ENCODE results near the gene SF3A1.

Gene SF3A1

DNA sequence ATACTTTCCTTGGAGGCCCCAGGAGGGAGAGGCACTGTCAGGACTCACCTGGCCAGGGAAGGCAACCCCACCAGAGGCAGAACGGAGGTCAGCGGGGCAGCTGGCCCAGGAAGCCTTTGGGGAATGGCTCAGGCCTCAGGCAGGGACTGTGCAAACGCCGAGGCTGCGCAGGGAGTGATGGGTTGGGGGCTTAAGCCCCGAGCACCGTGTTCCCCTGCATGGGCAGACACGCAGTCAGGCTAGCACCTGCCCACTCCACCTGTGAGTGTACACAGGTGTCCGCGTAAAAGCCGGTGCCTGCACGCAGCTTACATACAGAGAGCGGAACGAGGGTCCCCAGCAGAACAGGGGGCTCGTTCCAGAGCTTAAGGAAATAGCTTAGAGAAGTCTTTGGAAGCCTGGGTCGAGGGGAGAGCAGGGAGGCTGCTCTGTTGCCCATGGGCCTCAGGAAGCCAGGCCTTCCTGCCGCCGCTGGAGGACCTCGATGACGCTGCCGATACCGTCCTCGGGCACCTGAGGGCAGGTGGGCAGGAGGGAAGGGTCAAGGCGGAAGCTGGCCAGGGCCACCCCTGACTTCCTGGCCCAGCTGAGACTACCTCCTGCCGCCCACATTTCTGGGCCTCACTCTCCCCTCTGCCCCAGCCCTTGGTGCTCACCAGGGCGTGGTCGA lies 71.4 kb downstream of the SF3A1 start:
- DNase-seq, result no peak

DNA sequence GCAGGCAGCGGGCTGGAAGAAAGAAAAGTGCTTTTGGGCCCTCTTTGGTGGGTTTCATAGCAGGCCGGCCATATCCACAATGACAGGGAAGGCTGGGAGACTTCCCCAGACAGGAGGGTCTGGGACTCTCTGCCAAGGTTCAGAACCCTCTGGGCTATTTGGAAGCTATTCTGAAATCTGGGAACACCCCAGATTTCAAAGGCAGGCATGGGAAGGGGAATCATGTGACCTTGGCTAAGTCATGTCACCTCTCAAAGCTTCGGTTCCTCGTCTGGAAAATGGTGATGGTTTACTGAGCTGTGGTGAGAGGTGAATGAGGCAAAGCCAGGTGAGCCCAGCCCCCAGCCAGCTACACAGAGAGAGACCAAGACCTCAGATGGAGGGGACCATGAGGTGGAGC lies 72.0 kb downstream of the SF3A1 start:
- no peak for DNase-seq

DNA sequence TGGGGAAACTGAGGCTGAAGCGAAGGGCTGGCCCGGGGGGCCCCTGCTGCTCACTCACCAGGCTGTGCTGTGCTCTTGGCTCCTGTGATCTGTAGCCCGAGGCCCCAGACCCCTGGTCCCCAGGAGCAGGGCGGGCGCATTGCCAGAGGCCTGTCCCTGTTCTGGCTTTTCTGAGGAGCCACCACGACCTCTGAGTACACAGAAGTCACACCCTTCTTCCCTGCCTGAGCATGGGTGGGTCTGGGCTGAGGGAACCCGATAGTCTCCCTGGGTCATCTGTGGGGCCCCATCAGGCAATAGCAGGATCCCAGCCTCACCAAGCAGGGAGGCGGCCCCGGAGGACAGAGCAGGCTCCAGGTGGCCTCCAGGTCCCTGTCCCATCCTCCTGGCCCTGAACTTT lies 72.5 kb downstream of the SF3A1 start:
- DNase-seq, result no peak

DNA sequence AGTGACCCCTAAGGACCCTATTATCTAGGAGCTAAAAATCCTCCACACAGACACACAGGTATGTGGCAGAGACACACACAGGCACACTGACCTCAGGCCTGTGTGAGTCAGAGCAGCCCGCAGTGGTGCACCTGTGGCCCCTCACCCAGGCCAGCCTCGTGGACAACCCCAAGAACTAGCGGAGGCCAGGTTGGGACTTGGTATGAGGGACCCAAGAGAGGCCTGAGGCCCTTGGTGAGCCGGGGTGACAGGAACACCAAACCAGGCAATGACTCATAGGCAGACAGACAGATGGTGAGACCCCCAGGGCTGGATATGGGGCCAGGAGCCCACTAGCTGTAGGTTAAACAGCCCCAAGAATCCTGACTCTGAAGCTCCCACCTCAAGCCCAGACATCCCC lies 73.4 kb downstream of the SF3A1 start:
- DNase-seq, result no peak

DNA sequence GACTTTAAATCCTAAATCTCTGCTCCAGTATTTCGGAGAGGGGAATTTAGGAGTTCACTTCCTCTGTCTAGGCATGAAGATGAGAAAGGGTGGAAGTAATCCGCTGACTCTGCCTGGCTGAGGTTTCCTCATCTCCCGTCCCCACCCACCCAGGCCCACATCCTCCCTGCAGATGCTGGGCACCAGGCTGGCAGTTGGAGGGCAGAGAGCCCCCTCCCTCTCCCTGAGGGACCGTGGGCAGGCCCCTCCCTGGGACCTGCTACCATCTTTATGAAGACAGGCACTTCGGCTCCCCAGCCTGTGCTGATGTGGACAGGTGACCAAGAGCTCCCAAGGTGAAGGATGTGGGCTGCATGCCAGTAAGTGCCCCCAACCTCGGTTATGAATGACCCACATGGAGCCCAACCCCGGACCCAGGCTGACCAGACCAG lies 74.1 kb downstream of the SF3A1 start:
- DNase-seq, result no peak

Measured in stimulated activated CD8-positive, alpha-beta memory T cell treated with anti-CD3 and anti-CD28 coated beads, Interleukin-4, amount 100 ng/mL, for 48 hours (primary cell).